GM18526 (cell line): Measurements from ENCODE around the gene ZRANB1.

Source experiments
- POLR2A ChIP-seq: IDR thresholded peaks from 3 replicates; pipeline ENCODE4 v1.6.1; 2011; ENCODE audit not compliant: insufficient read length; ENCODE audit errors: extremely low read depth

The ZRANB1 gene

DNA sequence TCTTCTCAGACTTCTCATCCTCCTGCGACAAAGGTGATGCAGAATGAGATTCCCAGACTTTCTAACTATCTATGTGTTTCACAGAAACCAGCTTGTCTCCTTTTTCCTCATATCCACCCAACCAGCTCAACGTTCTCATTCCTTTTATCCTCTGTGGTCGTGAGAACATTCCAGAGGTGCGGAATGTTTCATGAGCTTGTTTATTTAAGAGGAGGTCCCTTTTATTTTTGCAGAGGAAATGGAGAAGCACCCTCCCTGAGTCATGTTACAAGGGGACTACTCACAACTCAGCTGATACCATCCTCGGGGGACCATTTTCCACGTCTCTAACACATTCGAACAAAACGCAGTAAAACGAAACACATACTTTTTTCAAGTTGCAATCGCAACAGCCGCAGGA lies 93.2 kb downstream of the ZRANB1 start:
- TF ChIP-seq POLR2A, result no peak

DNA sequence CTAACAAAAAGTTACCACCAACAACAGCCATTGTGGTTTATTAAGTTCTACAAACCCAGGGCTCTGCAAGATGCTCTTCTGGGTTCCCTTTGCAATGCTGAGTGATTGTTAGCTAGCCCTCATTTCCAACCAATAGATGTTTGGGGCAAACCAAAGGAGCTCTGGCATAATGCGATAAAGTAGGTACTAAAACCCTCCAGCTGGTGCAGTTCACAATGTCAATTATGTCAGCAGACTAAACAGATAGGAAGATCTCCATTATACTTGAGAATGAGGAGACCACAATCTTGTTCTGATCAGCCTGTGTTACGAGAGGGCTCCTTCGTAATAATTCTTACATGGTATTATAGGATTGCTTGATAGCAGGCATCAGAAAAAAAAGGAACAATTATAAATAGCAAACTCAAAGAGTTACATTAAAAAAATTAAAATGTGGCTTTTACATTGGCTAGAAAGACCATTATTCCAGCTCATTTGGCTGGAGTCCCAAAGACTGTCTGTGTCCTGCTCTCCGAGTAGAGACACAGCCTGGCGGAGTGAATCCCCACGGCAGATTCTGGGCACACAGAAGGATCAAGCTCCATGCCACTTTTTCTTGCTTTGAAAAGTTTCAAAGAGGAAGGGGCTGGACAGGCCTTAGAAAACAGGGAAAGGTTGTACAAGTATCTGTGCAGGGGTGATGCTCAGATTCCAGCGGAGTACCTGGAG lies 93.8 kb downstream of the ZRANB1 start:
- TF ChIP-seq POLR2A, result no peak

DNA sequence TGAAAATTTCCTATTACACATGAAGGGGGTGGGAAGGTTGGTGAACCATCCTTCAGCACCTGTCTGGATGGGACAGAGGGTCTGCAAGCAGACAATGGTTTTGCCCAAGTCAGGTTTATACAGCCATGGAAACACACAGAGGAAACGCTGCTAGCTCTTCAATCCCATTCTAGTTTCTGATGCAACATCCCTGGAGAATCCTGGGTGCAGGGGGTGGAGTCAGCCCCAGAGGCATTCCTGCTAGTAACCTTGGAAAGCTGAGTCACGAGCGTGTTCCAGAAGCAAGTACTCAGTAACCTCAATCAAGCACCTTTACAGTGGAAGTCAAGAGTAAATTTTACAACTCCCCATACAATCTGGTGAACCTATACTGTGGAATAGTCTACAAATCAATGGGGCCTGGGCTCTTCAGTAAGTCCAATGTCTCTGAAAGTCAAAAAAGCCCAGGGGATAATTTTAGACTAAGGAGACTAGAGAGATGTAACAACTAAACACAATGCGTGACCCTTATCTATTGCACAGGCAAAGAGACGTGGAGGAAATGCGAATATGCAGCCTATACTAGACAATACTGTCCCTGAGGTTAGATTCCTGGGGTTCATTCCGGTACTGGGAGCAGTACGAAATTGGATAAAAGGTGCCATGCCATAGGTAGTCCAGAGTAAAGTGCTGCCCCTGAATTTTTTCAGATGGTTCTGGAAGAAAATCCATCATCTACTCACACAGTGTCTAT lies 95.4 kb downstream of the ZRANB1 start:
- no peak for TF ChIP-seq POLR2A
